Ammon's horn (tissue), 1 donor: ENCODE data around the gene SIPA1L3.
"Not testable (repeated sequence)": the region's sequence is repeated elsewhere in the genome, so short reads cannot be mapped to it uniquely, and the experiment has no call there.

Source experiments
- DNase-seq: peaks from one replicate; pipeline ENCODE4 v3.0.0-alpha.2; 2016; ENCODE audit warnings: low spot score

Gene SIPA1L3, protein sequence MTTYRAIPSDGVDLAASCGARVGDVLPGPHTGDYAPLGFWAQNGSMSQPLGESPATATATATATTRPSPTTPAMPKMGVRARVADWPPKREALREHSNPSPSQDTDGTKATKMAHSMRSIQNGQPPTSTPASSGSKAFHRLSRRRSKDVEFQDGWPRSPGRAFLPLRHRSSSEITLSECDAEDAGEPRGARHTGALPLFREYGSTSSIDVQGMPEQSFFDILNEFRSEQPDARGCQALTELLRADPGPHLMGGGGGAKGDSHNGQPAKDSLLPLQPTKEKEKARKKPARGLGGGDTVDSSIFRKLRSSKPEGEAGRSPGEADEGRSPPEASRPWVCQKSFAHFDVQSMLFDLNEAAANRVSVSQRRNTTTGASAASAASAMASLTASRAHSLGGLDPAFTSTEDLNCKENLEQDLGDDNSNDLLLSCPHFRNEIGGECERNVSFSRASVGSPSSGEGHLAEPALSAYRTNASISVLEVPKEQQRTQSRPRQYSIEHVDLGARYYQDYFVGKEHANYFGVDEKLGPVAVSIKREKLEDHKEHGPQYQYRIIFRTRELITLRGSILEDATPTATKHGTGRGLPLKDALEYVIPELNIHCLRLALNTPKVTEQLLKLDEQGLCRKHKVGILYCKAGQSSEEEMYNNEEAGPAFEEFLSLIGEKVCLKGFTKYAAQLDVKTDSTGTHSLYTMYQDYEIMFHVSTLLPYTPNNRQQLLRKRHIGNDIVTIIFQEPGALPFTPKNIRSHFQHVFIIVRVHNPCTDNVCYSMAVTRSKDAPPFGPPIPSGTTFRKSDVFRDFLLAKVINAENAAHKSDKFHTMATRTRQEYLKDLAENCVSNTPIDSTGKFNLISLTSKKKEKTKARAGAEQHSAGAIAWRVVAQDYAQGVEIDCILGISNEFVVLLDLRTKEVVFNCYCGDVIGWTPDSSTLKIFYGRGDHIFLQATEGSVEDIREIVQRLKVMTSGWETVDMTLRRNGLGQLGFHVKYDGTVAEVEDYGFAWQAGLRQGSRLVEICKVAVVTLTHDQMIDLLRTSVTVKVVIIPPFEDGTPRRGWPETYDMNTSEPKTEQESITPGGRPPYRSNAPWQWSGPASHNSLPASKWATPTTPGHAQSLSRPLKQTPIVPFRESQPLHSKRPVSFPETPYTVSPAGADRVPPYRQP (N-terminal part only)

DNA sequence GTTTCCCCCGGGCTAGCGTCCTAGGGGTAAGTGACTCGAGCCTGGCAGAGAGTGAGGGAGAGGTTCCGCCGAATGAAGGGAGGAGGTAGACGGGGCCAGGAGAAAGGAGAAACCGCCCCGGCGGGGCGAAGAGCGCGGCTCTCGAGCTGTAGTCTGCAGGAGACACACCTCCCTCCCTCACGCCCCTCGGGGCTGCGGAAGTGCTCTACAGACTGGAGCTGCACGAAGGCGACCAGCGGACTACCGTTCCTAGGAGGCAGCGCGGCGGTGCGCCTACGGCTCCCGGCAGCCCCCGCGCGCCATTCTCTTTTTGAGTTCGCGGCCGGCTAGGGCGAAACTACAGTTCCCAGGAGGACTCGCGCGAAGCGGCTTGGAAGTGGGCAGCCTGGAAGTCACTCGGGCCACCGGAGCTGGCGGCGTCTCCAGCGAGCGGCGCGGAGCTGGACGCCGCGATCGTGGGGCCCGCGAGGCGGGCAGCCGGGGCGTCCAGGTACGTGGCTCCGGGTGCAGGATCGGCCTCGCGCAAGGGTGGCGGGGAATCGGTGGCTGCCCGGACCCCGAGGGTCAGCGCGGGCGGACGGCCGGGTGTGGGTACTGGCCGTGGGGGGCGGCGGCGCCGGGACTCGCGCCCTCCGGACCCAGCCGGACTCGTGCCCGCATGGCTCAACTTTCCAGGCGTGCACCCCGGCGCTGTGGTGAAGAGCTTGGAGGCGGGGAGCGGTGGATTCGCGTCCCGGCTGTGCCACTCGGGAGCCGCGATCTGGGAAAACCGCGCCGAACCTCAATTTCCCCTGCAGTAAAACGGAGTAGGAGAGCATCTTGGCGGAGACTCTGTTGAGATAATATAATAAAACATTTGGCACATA lies at the start of gene SIPA1L3:
TSS of gene SIPA1L3 (plus strand) at position 340 of the 866 bp plus-strand sequence. CDS start 174,358 bp downstream, outside the sequence.
- peak; percentile 96 for DNase-seq

DNA sequence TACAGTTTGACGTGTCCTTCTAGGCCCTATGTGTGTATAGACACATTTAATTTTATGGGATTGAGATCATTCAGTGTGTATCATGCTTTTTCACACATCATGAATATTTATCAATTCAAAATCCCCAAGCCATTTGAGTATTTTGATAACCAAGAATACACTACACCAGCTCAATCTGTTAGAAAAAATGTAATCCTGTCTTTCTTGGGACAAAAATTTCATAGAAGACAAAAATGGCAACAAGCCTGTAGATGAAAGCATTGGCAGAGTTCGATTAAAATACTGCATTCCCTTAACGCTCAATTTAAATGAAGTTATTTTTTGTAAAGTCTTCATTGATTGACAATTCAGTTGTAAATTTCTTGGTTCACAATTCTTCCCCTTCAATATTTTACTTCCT lies 42.5 kb upstream of the SIPA1L3 start:
- no peak for DNase-seq

DNA sequence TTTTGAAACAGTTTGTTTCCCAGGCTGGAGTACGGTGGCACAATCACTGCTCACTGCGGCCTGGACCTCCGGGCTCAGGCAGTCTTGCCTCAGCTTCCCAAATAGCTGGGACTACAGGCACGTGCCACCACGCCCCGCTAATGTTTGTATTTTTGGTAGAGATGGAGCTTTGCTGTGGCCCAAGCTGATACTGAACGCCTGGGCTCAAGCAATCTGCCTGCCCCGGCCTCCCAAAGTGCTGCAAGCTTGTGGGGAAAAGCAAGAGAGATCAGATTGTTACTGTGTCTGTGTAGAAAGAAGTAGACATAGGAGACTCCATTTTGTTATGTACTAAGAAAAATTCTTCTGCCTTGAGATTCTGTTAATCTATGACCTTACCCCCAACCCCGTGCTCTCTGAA lies 41.1 kb upstream of the SIPA1L3 start:
- not testable (repeated sequence) for DNase-seq

DNA sequence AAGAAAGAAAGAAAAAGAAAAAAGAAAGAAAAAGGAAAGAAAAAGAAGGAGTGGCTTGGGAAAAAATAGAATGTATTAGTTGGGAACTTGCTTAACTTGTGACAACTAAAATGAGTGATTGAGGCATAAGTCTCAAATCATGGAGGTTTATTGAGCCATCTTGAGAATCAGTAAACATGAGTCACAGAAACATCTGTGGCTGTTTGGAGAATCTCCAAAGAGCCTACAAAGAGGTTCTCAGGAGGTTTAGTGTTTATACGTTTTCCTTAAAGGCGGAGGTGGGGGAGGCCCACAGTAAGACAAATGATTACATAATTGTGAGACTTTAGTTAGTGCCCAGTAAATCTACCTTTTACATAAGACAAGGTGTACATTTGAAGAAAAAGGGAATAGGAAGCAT lies 39.2 kb upstream of the SIPA1L3 start:
- DNase-seq = no peak

DNA sequence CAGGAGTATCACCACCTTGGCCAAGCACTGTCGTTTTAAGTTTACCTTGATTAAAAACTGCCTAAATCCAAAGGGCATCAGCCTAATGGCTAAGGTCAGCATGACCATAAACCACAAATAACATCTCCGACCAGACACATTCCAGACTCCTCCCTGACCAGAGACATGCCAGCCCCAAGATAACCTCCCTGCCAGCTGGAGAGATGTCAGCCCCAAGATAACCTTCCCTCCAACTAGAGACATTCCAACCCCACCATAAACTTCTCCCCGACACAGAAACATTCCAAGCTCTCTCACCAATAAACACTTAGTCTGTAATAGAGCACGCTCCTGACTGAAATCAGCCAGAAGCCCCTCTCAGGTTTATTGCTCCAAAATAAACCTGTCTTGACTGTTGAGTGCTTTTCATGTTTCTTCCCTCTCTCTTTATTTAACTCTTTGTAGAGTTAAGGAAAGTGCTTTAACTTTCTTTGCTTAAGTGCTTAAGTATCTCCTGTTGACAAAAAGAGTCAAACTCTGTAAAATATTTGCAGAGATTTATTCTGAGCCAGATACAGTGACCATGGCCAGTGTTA lies 37.2 kb upstream of the SIPA1L3 start:
- no peak for DNase-seq

DNA sequence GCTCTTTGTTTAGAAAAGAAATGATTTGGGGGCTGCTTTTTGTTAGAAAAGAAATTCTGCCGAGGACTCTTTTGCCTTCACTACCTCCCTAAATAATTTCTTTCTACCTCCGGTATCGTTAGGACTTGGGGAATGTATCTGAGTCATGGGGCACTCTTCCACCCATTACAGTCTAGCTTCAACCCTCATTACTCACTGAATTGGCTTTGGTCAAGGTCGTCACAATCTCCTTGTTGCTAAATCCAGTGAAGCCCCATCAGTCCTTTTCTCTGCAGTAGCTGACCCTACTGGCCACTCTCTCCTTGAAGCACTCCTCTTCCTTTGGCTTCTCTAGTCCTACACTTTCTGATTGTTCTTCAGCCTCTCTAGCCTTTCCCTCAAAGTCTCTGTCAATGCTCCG lies 34.6 kb upstream of the SIPA1L3 start:
- DNase-seq = no peak

DNA sequence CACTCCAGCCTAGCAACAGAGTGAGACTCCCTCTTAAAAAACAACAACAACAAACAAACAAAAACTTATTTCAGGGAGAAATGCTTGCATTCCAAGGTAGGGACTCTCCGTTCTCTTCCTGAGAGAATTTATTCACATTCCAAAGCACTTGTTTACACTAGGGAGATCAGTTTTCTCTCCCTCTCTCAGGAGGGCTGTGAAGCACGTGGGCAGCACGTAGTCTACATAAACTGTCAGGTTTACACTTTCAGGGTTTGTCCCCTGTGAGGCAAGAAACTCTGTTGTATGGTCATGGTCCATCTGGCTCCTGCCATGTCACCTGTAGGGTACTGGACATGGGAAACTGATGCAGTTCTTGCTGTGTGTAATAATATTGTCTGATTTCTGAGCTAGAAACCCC lies 32.2 kb upstream of the SIPA1L3 start:
- DNase-seq = no peak

DNA sequence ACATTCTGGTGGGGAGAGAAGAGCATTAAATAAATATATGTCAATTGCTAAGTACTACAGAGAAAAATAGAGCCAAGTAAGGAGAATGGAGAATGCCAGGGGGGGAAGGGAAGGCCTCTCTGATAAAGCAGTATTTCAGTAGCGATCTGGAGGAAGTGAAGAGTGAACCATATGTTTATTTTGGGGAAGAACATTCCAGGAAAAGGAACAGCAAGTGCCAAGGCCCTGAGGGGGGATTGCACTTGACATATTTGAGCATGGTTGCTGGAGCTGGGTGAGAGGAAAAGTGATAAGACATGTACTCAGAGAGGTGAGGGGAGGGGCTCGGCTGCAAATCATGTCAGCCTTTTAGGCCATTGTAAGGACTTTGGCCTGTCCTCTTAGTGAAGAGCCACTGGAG lies 31.0 kb upstream of the SIPA1L3 start:
- no peak for DNase-seq

DNA sequence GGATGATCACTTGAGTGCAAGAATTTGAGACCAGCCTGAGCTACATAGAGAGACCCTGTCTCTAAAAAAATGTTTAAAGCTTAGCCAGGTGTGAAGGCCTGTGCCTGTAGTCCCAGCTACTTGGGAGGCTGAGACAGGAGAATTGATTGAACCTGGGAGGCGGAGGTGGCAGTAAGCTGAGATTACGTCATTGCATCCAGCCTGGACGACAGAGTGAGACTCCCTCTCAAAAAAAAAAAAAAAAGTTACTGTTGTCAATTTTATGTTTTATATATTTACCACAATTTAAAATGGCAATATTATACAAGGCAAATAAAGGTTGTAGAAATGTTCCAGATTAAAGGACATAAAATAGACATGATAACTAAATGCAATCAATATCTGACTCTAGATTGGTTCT lies 29.9 kb upstream of the SIPA1L3 start:
- no peak for DNase-seq

DNA sequence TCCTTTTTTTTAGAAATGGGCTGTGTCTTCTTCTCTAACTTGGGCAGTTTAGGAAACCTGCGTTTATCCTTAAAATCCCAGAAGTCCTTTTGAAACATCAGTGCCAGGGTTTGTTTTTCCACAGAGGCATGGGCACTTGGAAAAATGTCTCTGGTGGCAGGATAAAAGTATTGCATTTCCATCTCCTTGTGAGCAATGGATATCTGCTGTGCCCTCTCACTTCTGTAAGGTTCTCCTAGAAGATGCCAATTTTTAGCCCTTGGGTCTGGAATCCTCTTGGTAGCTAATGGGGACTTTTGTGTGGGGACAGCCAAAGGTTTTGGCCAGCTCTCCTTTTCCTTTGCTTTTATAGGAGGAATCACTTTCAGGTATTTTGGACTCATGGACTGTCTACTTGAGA lies 21.6 kb upstream of the SIPA1L3 start:
- DNase-seq = no peak

DNA sequence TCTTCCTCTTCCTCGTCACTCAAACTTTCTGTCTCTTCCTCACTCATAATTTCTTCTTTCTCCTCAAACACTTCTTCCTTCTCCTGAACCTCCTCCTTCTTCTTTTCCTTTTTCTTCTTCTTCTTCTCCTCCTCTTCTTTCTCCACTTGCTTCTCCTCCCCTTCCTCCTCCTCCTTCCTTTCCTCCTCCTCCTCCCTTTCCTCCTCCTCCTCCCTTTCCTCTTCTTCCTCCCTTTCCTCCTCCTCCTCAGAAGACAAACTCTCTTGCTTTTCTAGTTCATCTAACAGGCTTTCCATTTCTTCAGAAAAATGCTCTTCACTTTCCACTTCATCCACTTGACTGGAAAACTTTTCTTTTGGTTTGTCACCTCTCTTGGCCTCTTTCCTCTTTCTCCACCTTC lies 20.4 kb upstream of the SIPA1L3 start:
- DNase-seq = no peak

DNA sequence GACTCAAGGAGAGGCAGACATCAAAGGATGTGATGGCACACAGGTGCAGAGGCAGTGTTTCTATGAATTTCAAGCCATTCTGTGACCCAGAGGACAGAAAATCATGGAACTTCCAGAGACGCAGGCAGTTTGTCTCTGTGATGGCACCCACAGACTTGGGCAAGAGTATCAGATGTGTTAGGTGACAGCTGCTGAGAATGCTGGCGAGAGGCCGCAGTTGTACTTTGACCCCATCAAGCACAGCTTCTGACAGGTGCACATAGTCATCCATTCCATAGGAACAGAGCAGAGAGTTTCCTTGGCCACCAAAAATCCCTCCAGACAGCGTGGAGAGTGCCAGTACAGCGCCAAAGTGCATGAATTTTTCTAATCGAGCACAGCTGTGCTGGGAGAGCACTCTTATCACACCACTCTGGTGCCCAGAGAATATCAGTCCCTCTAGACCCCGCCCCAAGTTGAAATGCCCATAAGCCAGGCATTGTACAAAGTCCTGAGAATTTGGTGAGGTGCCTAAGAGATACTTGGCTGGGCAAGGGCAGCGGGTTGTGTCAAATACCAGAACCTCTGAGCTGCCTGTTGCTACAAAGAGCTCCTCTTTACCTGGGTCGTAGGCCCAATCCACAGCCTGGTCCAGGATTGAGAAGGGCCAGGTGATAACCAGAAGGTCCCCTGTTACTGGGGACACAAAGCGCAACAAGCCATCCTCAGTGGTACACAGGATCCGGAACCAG lies 13.0 kb upstream of the SIPA1L3 start:
- DNase-seq = no peak

DNA sequence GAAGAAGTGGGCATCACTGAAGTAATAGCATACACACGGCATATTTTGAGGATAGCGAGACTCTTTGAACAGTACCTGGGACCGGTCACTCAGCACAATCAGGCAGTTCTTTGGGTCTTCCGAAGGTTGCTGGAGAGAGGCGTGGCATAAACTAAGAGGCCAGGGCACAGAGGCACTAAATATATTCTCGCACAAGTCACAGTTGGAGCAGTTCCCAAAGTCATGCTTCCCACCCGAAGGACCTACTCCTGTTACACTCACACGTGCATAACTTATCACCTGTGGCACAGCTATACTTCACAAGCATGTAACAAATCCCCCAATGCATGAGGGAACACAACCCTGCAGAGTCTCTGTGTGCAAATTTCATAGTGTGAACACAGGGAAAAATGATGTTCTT lies 10.8 kb upstream of the SIPA1L3 start:
- DNase-seq = no peak

DNA sequence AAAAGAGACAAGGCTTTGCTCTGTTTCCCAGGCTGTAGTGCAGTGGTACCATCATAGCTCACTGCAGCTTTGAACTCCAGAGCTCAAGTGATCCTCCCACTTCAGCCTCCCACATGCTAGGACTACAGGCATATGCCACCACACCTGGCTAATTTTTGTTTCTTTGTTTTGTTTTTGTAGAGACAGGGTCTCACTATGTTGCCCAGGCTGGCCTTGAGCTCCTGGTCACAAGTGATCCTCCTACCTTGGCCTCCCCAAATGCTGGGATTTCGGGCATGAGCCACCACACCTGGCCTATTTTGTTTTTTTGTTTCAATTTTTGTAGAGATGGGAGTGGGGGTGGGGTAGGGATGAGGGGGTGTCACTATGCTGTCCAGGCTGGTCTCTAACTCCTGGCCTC lies 7.6 kb upstream of the SIPA1L3 start:
- DNase-seq = no peak

DNA sequence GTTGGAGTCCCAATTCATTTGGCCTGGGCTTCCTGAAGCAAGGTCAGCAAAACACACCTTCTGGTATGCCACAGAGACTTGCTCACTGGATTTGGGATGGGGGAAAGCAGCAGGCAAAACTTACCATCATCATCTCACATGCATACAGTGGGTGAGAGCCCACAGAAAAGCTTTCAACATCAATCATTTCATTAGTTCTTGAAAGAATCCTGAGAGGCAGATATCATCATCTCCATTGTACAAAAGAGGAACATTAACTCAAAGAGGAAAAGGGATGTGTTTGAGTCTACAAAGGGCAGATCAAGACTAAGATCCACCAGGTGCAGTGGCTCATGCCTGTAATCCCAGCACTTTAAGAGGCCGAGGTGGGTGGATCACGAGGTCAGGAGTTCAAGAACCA lies 7.0 kb upstream of the SIPA1L3 start:
- no peak for DNase-seq

DNA sequence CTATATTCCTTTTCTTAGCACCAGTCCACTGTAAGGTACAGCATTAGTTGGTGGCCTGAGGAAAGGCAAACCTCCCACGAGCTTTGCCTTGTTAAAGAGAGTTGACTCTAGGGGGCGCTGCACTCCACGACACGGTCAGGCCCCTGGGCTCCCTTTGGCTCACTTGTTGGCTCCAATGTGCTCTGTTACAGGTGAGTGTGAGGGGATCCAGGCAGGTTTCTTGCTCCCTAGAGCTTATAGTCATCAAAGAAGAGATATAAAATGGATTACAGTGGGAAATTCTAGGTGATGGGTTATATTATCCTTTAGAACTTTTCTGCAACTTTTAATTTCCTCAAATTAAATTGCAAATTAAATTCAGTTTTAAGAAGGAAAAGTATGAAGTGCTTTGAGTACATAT lies 4.3 kb upstream of the SIPA1L3 start:
- peak; percentile 84 for DNase-seq

DNA sequence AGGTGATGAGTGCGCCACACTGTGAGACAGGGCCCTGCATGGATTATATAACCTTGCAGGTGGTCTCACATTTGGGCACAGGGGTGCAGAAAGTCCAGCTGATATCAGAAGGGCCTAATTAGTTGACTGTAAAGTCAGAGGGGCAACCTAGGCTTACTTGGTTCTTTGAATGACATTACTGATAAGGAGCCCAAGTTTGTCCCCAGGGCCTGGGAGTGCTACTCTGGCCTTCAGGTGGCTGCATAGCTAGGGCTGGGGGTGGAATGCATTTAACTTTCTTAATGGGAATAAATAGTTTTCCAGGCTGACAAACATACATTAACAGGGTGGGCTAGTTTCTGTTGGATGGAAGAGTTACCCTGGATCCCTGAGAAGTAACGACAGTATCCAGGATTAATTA lies 3.9 kb upstream of the SIPA1L3 start:
- DNase-seq = no peak

DNA sequence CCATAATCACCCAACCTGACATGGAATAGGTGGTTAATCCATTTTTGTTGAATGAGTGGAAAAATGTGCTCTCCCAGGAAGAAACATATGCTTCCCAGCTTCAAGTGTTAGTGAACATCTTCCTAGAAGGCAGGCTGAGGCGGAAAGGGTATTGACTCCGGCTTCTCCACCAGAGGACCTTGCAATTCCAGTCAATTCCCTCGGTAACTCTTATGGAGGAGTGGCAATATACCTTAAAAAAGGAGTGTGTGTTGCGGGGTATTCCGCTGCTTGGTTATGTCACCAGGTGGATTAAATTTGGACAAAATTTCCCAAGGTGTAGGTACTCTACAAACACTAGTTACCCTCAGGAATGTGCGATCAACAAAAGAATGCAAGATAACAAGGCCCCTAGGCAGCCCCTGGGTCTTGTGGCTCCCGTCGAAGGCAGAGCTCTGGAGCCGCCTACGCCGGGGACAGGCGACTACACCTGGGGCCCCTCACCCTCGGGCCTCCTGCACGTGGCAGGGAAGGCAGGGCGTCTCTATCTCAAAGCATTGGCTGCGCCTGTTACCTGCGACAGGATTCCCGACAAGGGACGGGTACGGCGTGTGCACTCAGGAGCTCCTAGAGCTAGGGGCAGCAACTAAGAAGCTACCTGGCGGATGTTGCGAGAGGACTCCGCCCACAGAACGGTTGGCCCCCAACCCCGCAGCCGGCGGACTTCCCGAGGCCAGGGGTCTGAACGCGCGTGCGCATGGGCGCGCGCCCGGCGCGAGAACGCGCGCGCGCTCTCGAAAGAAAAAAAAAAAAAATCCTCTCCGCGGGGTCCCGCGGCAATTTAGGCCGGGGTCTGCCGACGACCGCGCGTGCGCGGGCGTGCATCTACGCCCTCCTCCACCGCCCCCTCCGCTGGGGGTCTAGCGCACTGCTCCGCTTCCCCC lies 801 bp upstream of the SIPA1L3 start, which contains the start of gene WDR87:
TSS of gene WDR87 (minus strand) at position 649 of the 923 bp plus-strand sequence. CDS start 8,355 bp downstream, outside the sequence.
- peak; percentile 28 for DNase-seq

DNA sequence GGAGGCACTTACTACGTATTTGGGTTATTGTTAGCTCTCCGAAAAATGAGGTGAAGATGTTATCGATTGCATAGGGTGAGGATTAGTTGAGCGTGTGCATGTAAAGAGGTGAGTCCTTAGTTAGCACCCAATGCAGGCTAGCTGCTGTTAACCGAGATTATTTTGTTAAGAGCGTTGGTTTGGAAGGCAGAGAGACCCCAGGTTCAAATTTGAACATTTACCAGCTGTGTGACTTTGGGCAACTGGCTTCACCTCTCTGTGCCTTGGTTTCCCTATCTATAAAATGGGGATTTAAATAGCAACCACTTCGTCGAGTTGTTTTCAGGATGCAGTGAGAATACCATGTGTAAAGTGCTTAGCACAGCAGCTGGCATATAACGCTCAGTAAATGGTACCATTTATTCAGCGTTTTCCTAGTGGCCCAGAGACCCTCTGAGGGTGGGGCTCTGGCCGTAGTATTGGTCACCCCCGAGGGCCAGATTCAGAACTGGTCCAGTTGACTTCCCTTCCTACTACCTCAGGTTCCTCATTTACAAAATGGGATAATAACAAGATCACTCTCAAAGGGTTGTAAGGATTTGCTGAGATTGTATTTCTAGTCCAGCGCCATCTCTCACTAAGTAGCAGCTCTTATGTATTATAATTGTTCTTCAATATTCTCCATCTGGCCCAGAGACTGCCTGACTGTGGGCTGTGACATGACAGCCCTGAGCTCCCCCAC lies 887 bp downstream of the SIPA1L3 start:
- peak; percentile 45 for DNase-seq
